ENCODE data around the gene SERPINA4. TPM values are rescaled to one million over a fixed set of nuclear protein-coding genes. Genes with fewer than 3 reads are reported as not detected.

SERPINA4 gene
- total and polyA plus RNA-seq, 2 of the 13 experiments (the other 11 are each of a cell fraction or from before 2014, with no cell fraction given), result 39.1 to 57.8 TPM

DNA sequence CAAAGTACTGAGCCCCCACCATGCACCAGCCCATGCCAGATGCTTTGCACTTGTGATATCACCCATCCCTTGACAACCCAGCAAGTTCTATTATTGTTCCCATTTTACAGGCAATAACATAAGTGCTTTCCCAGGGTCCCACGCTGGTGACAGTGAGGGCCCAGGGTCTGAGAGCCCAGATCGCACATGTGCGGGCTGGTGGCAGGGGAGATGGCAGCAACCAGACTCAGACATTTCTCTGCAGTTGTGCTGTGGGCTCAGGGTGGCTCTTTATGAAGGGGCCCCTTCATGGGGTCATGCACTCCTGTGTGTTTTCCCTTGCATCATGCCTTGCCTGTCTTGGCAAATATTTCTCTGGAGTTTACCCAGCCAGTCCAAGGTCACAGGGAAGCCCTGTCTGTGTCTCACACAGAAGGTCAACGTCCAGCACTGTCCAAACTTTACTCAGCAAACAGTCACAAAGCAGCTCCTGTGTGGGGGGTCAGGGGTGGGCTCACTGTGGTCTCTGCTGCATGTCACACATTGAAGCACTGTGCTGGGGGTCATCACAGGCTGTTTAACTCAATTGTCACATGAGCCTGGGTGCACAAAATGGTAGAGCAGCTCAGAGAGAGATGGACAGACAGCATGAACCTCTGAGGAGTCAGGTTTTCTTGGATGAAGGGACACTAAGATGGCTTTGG, 32.6 kb downstream of the SERPINA4 start (continued):
- TF ChIP-seq, protein P1, sequence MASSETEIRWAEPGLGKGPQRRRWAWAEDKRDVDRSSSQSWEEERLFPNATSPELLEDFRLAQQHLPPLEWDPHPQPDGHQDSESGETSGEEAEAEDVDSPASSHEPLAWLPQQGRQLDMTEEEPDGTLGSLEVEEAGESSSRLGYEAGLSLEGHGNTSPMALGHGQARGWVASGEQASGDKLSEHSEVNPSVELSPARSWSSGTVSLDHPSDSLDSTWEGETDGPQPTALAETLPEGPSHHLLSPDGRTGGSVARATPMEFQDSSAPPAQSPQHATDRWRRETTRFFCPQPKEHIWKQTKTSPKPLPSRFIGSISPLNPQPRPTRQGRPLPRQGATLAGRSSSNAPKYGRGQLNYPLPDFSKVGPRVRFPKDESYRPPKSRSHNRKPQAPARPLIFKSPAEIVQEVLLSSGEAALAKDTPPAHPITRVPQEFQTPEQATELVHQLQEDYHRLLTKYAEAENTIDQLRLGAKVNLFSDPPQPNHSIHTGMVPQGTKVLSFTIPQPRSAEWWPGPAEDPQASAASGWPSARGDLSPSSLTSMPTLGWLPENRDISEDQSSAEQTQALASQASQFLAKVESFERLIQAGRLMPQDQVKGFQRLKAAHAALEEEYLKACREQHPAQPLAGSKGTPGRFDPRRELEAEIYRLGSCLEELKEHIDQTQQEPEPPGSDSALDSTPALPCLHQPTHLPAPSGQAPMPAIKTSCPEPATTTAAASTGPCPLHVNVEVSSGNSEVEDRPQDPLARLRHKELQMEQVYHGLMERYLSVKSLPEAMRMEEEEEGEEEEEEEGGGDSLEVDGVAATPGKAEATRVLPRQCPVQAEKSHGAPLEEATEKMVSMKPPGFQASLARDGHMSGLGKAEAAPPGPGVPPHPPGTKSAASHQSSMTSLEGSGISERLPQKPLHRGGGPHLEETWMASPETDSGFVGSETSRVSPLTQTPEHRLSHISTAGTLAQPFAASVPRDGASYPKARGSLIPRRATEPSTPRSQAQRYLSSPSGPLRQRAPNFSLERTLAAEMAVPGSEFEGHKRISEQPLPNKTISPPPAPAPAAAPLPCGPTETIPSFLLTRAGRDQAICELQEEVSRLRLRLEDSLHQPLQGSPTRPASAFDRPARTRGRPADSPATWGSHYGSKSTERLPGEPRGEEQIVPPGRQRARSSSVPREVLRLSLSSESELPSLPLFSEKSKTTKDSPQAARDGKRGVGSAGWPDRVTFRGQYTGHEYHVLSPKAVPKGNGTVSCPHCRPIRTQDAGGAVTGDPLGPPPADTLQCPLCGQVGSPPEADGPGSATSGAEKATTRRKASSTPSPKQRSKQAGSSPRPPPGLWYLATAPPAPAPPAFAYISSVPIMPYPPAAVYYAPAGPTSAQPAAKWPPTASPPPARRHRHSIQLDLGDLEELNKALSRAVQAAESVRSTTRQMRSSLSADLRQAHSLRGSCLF (CRISPR knock-in tag; IDR thresholded peaks at IDR 0.05; ENCODE audit: borderline replicate concordance), result no peak
- TF ChIP-seq ZNF660 (CRISPR knock-in tag; IDR thresholded peaks at IDR 0.05; ENCODE audit: borderline replicate concordance, low read depth) (no peak), ZBTB38 (CRISPR knock-in tag; IDR thresholded peaks at IDR 0.05) (peak; percentile 71; the same call in 1 of the 2 replicates), ZNF337 (CRISPR knock-in tag; IDR thresholded peaks at IDR 0.05; ENCODE audit: borderline replicate concordance, low read depth) (no peak), PHF20 (CRISPR knock-in tag; IDR thresholded peaks at IDR 0.05) (0 out of 2 replicates have a peak, but pooled peaks have one; percentile 45), JUN (CRISPR knock-in tag; IDR thresholded peaks at IDR 0.05) (peak; percentile 98), RFX5 (IDR thresholded peaks at IDR 0.05; ENCODE audit: low read depth, low read length) (no peak), TBX3 (IDR thresholded peaks at IDR 0.05; ENCODE audit: borderline replicate concordance) (peak; percentile 94), ZNF607 (CRISPR knock-in tag; IDR thresholded peaks at IDR 0.05; ENCODE audit: borderline replicate concordance) (peak; percentile 94; the same call in 1 of the 2 replicates), ZNF746 (CRISPR knock-in tag; IDR thresholded peaks at IDR 0.05) (peak; percentile 99), BRCA1 (CRISPR knock-in tag; IDR thresholded peaks at IDR 0.05) (no peak), AGO2 (optimal IDR thresholded peaks at IDR 0.05; ENCODE audit: low read depth, low read length) (peak; percentile 65)
- TF ChIP-seq, protein P2, sequence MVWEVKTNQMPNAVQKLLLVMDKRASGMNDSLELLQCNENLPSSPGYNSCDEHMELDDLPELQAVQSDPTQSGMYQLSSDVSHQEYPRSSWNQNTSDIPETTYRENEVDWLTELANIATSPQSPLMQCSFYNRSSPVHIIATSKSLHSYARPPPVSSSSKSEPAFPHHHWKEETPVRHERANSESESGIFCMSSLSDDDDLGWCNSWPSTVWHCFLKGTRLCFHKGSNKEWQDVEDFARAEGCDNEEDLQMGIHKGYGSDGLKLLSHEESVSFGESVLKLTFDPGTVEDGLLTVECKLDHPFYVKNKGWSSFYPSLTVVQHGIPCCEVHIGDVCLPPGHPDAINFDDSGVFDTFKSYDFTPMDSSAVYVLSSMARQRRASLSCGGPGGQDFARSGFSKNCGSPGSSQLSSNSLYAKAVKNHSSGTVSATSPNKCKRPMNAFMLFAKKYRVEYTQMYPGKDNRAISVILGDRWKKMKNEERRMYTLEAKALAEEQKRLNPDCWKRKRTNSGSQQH (CRISPR knock-in tag; IDR thresholded peaks at IDR 0.05; ENCODE audit: low read depth), result peak; percentile 85; the same call in 1 of the 2 replicates
- TF ChIP-seq, protein P3, sequence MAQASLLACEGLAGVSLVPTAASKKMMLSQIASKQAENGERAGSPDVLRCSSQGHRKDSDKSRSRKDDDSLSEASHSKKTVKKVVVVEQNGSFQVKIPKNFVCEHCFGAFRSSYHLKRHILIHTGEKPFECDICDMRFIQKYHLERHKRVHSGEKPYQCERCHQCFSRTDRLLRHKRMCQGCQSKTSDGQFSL (CRISPR knock-in tag; IDR thresholded peaks at IDR 0.05), result peak; percentile 93
- TF ChIP-seq, protein P4, sequence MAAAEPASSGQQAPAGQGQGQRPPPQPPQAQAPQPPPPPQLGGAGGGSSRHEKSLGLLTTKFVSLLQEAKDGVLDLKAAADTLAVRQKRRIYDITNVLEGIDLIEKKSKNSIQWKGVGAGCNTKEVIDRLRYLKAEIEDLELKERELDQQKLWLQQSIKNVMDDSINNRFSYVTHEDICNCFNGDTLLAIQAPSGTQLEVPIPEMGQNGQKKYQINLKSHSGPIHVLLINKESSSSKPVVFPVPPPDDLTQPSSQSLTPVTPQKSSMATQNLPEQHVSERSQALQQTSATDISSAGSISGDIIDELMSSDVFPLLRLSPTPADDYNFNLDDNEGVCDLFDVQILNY (CRISPR knock-in tag; conservative IDR thresholded peaks at IDR 0.05), result no peak
- TF ChIP-seq, protein P5, sequence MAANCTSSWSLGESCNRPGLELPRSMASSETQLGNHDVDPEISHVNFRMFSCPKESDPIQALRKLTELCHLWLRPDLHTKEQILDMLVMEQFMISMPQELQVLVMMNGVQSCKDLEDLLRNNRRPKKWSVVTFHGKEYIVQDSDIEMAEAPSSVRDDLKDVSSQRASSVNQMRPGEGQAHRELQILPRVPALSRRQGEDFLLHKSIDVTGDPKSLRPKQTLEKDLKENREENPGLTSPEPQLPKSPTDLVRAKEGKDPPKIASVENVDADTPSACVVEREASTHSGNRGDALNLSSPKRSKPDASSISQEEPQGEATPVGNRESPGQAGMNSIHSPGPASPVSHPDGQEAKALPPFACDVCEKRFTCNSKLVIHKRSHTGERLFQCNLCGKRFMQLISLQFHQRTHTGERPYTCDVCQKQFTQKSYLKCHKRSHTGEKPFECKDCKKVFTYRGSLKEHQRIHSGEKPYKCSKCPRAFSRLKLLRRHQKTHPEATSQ (CRISPR knock-in tag; IDR thresholded peaks at IDR 0.05; ENCODE audit: borderline replicate concordance), result peak; percentile 89; the same call in 1 of the 2 replicates
- TF ChIP-seq, protein P6, sequence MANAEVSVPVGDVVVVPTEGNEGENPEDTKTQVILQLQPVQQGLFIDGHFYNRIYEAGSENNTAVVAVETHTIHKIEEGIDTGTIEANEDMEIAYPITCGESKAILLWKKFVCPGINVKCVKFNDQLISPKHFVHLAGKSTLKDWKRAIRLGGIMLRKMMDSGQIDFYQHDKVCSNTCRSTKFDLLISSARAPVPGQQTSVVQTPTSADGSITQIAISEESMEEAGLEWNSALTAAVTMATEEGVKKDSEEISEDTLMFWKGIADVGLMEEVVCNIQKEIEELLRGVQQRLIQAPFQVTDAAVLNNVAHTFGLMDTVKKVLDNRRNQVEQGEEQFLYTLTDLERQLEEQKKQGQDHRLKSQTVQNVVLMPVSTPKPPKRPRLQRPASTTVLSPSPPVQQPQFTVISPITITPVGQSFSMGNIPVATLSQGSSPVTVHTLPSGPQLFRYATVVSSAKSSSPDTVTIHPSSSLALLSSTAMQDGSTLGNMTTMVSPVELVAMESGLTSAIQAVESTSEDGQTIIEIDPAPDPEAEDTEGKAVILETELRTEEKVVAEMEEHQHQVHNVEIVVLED (CRISPR knock-in tag; IDR thresholded peaks at IDR 0.05; ENCODE audit: borderline replicate concordance), result peak; percentile 71; the same call in 1 of the 2 replicates

Data from HepG2 (cell line).